SK-N-SH (cell line): ENCODE measurements around the gene TFAP2C. TPM values are rescaled to one million over a fixed set of nuclear protein-coding genes. Genes with fewer than 3 reads are reported as not detected.

ENCODE experiments used
- CTCF ChIA-PET: fragments of 300-600, 350-600 bp; formaldehyde crosslinking; extraction: SDS; loops from one replicate; lab custom pipeline; 2021; lab: Yijun Ruan, JAX
- POLR2A ChIA-PET: fragments of 350-600 bp; sonication (Branson Sonifier 250); formaldehyde crosslinking; extraction: SDS; loops from one replicate; lab custom pipeline; 2020; ENCODE audit warnings: antibody characterized with exemption, inconsistent platforms; lab: Yijun Ruan, JAX
- DNase-seq: peaks from one replicate; pipeline ENCODE4 v3.0.0; 2012
- H2AFZ ChIP-seq: fragments of 200-600 bp; sonication (generic); 2 replicates; pipeline ENCODE4 v1.8.1; 2016; ENCODE audit warnings: antibody characterized with exemption, mild to moderate bottlenecking, low read depth
- H3F3A ChIP-seq: fragments of 200-600 bp; sonication (generic); replicated peaks from 2 replicates; pipeline ENCODE3; 2016; ENCODE audit warnings: antibody characterized with exemption, mild to moderate bottlenecking; ENCODE audit not compliant: insufficient read depth
- H3K27ac ChIP-seq, 2 experiments: fragments of 200-500 bp in 1 of 2; fragments of 200-600 bp in 1 of 2; sonication (Bioruptor generic) in 1 of 2; sonication (generic), shearing (Covaris generic) in 1 of 2; 2 replicates each; pipeline versions ENCODE4 v1.5.1 to v1.6.1; 2014 to 2016; ENCODE audit warnings: low read depth in 2 of 2, inconsistent platforms in 1 of 2, low read length in 1 of 2, mild to moderate bottlenecking in 1 of 2, mixed read lengths in 1 of 2
- H3K27me3 ChIP-seq: fragments of 200-600 bp; sonication (generic), shearing (Covaris generic); 2 replicates; pipeline ENCODE4 v1.6.1; 2016; ENCODE audit warnings: mixed run types; ENCODE audit not compliant: insufficient read depth
- H3K36me3 ChIP-seq, 2 experiments: fragments of 200-500 bp in 1 of 2; fragments of 200-600 bp in 1 of 2; sonication (Bioruptor generic) in 1 of 2; sonication (generic) in 1 of 2; replicated peaks in 1 of 2; 2 replicates each; pipeline versions ENCODE3 to v1.5.1; 2014 to 2016; ENCODE audit warnings: low read length in 1 of 2, mild to moderate bottlenecking in 1 of 2; ENCODE audit not compliant: insufficient read depth in 2 of 2, control insufficient read depth in 1 of 2
- H3K4me1 ChIP-seq, 2 experiments: fragments of 200-500 bp in 1 of 2; fragments of 200-600 bp in 1 of 2; sonication (Bioruptor generic) in 1 of 2; sonication (generic), shearing (Covaris generic) in 1 of 2; 2 replicates each; pipeline versions ENCODE4 v1.5.1 to v1.6.1; 2014 to 2016; ENCODE audit warnings: low read depth in 1 of 2, low read length in 1 of 2, mixed run types in 1 of 2; ENCODE audit not compliant: insufficient read depth in 2 of 2, control insufficient read depth in 1 of 2
- H3K4me2 ChIP-seq: fragments of 200-600 bp; sonication (generic), shearing (Covaris generic); 2 replicates; pipeline ENCODE4 v1.6.1; 2017; ENCODE audit warnings: mixed run types
- H3K4me3 ChIP-seq, 2 experiments: fragments of 200-500 bp in 1 of 2; fragments of 200-600 bp in 1 of 2; sonication (Bioruptor generic) in 1 of 2; sonication (generic), shearing (Covaris generic) in 1 of 2; 2 replicates each; pipeline versions ENCODE4 v1.5.1 to v1.8.1; 2014 to 2016; ENCODE audit warnings: low read depth in 2 of 2, inconsistent platforms in 1 of 2, low read length in 1 of 2, mild to moderate bottlenecking in 1 of 2, mixed read lengths in 1 of 2, moderate library complexity in 1 of 2
- H3K79me2 ChIP-seq: fragments of 200-600 bp; sonication (generic); 2 replicates; pipeline ENCODE4 v1.8.1; 2017; ENCODE audit warnings: mild to moderate bottlenecking; ENCODE audit not compliant: insufficient read depth
- H3K9ac ChIP-seq: fragments of 200-600 bp; sonication (generic); 2 replicates; pipeline ENCODE4 v1.6.1; 2017; ENCODE audit warnings: mixed run types
- H3K9me2 ChIP-seq: fragments of 200-600 bp; sonication (generic); 2 replicates; pipeline ENCODE4 v1.6.1; 2017; ENCODE audit warnings: mixed run types
- H3K9me3 ChIP-seq: fragments of 200-600 bp; sonication (generic); 2 replicates; pipeline ENCODE4 v1.6.1; 2017; ENCODE audit warnings: mixed run types, mild to moderate bottlenecking, moderate library complexity
- H4K20me1 ChIP-seq: fragments of 200-600 bp; sonication (generic); 2 replicates; pipeline ENCODE4 v1.6.1; 2017; ENCODE audit warnings: mild to moderate bottlenecking, mixed run types; ENCODE audit not compliant: insufficient read depth
- FOSL2 ChIP-seq: IDR thresholded peaks from 2 replicates; pipeline ENCODE4 v1.4.0; 2012; ENCODE audit warnings: low read depth, mild to moderate bottlenecking, moderate library complexity, borderline replicate concordance
- GABPA ChIP-seq: IDR thresholded peaks from 2 replicates; pipeline ENCODE4 v1.4.0; 2012; ENCODE audit warnings: low read depth, mild to moderate bottlenecking
- JUND ChIP-seq: IDR thresholded peaks from 2 replicates; pipeline ENCODE4 v1.4.0; 2012
- MXI1 ChIP-seq: IDR thresholded peaks from 2 replicates; pipeline ENCODE4 v1.6.1; 2012; ENCODE audit warnings: mild to moderate bottlenecking, low read depth, low read length, improper control_type of control experiment
- NRF1 ChIP-seq: IDR thresholded peaks from 2 replicates; pipeline ENCODE4 v1.6.1; 2012; ENCODE audit warnings: low read depth, mild to moderate bottlenecking, low read length
- RCOR1 ChIP-seq: fragments of 150-350 bp; IDR thresholded peaks from 2 replicates; pipeline ENCODE4 v1.6.1; 2017; ENCODE audit warnings: antibody characterized with exemption, low read length
- SIN3A ChIP-seq: IDR thresholded peaks from 2 replicates; pipeline ENCODE4 v1.6.1; 2012; ENCODE audit warnings: low read depth, mild to moderate bottlenecking, low read length, moderate library complexity, borderline replicate concordance
- TEAD4 ChIP-seq: IDR thresholded peaks from 2 replicates; pipeline ENCODE4 v1.4.0; 2012; ENCODE audit warnings: mild to moderate bottlenecking, borderline replicate concordance; ENCODE audit not compliant: insufficient read depth
- YY1 ChIP-seq: IDR thresholded peaks from 2 replicates; pipeline ENCODE4 v1.4.0; 2012; ENCODE audit warnings: low read depth, mild to moderate bottlenecking
- WGBS: methylation state at CpG from one replicate; pipeline ENCODE4 v1.1.6; 2017; ENCODE audit warnings: low lambda C conversion rate; 5-methylcytosine and 5-hydroxymethylcytosine counted together
- polyA plus RNA-seq, 3 experiments: library from polyadenylated mRNA; depleted of rRNA; stranded (reverse); fragments of >200 nt; gene quantifications; 2 replicates each; pipeline ENCODE4 v1.2.3, GENCODE V29; 2012
- TF ChIP-seq, protein P1 (sequence below): IDR thresholded peaks from 2 replicates; pipeline ENCODE4; 2012
- TF ChIP-seq, protein P2 (sequence below): IDR thresholded peaks from 2 replicates; pipeline ENCODE4 v1.4.0; 2012; ENCODE audit warnings: low read depth, borderline replicate concordance
- TF ChIP-seq, protein P3 (sequence below): IDR thresholded peaks from 2 replicates; pipeline ENCODE4 v1.4.0; 2012; ENCODE audit warnings: low read depth, borderline replicate concordance
- TF ChIP-seq, protein P4 (sequence below): fragments of 150-350 bp; IDR thresholded peaks from 2 replicates; pipeline ENCODE4 v1.6.1; 2016; ENCODE audit warnings: mild to moderate bottlenecking, low read depth, low read length

Gene TFAP2C
- polyA plus RNA-seq, 1 of the 3 experiments (the other 2 are of a cell fraction) = not detected

DNA sequence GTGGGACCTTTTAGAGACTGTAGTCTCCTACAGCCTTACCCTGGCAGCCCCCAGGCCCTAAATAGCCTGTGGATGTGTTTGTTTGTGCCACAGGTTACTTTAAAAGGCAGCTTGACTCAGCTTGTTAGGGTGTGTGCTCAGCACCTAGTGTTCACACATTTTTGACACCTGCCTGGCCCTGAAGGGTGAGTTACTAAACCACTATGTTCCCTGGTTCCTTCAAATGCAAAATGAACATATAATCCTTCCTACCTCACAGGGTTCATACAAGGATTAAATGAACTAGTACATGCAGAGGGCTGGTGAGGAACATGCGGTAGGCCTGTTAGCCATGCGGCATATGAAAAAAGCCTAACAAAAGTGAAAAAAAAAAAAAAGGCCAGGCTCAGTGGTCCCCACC is 14.9 kb upstream of the TFAP2C start:
- H3K9me2 ChIP-seq = no peaks in the 10 kb centered on the region
- no peaks in the 10 kb centered on the region for H3F3A ChIP-seq
- peaks cover 18% of the 10 kb centered on the region; the same call in 1 of the 2 replicates for H3K27me3 ChIP-seq
- no peak for TF ChIP-seq JUND
- no peak for TF ChIP-seq TEAD4
- no peak for TF ChIP-seq SIN3A
- TF ChIP-seq NRF1 = no peak
- TF ChIP-seq, protein P1, sequence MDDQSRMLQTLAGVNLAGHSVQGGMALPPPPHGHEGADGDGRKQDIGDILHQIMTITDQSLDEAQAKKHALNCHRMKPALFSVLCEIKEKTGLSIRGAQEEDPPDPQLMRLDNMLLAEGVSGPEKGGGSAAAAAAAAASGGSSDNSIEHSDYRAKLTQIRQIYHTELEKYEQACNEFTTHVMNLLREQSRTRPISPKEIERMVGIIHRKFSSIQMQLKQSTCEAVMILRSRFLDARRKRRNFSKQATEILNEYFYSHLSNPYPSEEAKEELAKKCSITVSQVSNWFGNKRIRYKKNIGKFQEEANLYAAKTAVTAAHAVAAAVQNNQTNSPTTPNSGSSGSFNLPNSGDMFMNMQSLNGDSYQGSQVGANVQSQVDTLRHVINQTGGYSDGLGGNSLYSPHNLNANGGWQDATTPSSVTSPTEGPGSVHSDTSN = no peak
- H2AFZ ChIP-seq = no peak overlapping the region
- no peaks in the 10 kb centered on the region for H4K20me1 ChIP-seq
- no peaks in the 10 kb centered on the region for H3K79me2 ChIP-seq
- no peaks in the 10 kb centered on the region for H3K36me3 ChIP-seq
- no peak overlapping the region for H3K4me3 ChIP-seq
- H3K27ac ChIP-seq = no peak overlapping the region
- DNase-seq = no peak
- H3K4me2 ChIP-seq = no peak overlapping the region
- CTCF ChIA-PET = no interaction called here
- WGBS = 50% methylated on average over 2 of the region's 2 CpGs
- H3K9ac ChIP-seq = no peak overlapping the region
- no peaks in the 10 kb centered on the region for H3K9me3 ChIP-seq
- POLR2A ChIA-PET = no interaction called here
- H3K4me1 ChIP-seq = no peaks in the 10 kb centered on the region

DNA sequence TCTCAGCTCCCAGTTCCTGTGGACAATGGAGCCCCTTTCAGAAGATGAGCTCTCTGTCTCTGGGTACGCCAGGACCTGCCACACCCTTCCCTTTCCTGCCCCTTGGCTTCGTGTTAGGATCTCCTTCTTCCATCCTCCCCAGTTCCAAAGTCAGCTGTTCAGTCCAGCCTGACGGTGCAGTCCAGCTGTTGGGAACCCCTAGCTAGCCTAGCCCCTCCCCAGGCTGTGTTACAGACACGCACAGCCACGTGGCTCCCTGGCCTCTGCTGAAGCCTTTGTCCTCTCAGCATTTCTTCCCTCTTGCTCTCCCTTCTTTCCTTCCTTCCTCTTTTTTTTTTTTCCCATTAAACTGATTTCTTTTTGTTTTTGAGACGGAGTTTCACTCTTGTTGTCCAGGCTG is 12.4 kb upstream of the TFAP2C start:
- ChIA-PET POLR2A (no interaction called here), CTCF (no interaction called here)

More for the DNA sequence above, 12.4 kb upstream of the TFAP2C start:
- Histone ChIP-seq H3K27ac (no peak overlapping the region), H3K9ac (no peak overlapping the region), H4K20me1 (no peaks in the 10 kb centered on the region), H2AFZ (no peak overlapping the region), H3F3A (no peaks in the 10 kb centered on the region), H3K79me2 (no peaks in the 10 kb centered on the region), H3K9me2 (no peaks in the 10 kb centered on the region), H3K4me3 (no peak overlapping the region), H3K4me2 (no peak overlapping the region), H3K36me3 (no peaks in the 10 kb centered on the region), H3K27me3 (peaks cover 29% of the 10 kb centered on the region), H3K4me1 (no peaks in the 10 kb centered on the region), H3K9me3 (no peaks in the 10 kb centered on the region)
- no peak for DNase-seq
- TF ChIP-seq, protein P2, sequence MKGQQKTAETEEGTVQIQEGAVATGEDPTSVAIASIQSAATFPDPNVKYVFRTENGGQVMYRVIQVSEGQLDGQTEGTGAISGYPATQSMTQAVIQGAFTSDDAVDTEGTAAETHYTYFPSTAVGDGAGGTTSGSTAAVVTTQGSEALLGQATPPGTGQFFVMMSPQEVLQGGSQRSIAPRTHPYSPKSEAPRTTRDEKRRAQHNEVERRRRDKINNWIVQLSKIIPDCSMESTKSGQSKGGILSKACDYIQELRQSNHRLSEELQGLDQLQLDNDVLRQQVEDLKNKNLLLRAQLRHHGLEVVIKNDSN = no peak
- TF ChIP-seq, protein P3, sequence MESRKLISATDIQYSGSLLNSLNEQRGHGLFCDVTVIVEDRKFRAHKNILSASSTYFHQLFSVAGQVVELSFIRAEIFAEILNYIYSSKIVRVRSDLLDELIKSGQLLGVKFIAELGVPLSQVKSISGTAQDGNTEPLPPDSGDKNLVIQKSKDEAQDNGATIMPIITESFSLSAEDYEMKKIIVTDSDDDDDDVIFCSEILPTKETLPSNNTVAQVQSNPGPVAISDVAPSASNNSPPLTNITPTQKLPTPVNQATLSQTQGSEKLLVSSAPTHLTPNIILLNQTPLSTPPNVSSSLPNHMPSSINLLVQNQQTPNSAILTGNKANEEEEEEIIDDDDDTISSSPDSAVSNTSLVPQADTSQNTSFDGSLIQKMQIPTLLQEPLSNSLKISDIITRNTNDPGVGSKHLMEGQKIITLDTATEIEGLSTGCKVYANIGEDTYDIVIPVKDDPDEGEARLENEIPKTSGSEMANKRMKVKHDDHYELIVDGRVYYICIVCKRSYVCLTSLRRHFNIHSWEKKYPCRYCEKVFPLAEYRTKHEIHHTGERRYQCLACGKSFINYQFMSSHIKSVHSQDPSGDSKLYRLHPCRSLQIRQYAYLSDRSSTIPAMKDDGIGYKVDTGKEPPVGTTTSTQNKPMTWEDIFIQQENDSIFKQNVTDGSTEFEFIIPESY = no peak
- TF ChIP-seq YY1 (no peak), RCOR1 (no peak), GABPA (no peak), MXI1 (no peak), FOSL2 (no peak)
- TF ChIP-seq, protein P4, sequence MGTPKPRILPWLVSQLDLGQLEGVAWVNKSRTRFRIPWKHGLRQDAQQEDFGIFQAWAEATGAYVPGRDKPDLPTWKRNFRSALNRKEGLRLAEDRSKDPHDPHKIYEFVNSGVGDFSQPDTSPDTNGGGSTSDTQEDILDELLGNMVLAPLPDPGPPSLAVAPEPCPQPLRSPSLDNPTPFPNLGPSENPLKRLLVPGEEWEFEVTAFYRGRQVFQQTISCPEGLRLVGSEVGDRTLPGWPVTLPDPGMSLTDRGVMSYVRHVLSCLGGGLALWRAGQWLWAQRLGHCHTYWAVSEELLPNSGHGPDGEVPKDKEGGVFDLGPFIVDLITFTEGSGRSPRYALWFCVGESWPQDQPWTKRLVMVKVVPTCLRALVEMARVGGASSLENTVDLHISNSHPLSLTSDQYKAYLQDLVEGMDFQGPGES = no peak
- WGBS = 14% methylated on average over 6 of the region's 6 CpGs
